Head of caudate nucleus (tissue), 42 donors: ENCODE results near the gene S100P.
"Not testable (repeated sequence)": the region's sequence is repeated elsewhere in the genome, so short reads cannot be mapped to it uniquely, and the experiment has no call there.

Experiments used
- DNase-seq, 42 donors: peaks; one replicate each; pipeline versions ENCODE4 v3.0.0 to v3.0.0-alpha.2; 2020 to 2021; ENCODE audit warnings: mixed read lengths in 7 of 42
- intact Hi-C: fragments of 100-400 bp; cut with DNase I; formaldehyde crosslinking; loops from one replicate; pipeline ENCODE4 v1.15.0; 2022

Gene S100P

DNA sequence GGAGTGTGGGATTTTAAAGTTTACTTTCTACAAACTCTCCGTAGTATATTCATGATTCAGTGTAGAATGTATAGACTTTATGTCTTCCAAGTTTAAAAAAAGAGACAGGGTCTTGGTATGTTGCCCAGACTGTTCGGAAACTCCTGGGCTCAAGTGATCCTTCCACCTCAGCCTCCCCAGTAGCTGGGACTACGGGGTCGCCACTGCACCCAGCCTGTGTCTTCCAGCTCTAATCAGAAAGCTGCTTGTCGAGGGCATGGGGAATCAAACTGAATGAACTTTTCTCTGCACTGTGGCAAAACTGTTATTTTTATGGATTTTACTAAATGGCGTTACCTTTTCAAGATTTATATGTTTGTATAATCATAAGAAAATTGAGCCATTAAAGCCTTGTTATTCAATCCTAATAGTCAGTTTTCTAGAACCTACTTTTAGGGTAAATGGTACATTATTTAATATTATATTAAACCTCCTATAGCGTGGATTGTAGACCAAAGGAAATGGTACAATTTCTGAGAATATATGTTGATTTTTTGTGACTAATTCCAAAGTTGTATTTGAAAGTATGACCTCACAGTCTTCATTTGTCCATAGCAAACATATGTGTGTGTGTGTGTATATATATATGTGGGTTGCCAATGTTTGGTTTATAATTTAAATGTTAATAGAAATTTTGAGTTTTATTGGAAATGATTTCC lies 23.4 kb downstream of the S100P start:
- intact Hi-C loops: loop anchor here (2.0 to 10.0 kb wide), 2 partner anchors 66 to 268 kb away; partner anchors contain the start of gene KIAA0232

DNA sequence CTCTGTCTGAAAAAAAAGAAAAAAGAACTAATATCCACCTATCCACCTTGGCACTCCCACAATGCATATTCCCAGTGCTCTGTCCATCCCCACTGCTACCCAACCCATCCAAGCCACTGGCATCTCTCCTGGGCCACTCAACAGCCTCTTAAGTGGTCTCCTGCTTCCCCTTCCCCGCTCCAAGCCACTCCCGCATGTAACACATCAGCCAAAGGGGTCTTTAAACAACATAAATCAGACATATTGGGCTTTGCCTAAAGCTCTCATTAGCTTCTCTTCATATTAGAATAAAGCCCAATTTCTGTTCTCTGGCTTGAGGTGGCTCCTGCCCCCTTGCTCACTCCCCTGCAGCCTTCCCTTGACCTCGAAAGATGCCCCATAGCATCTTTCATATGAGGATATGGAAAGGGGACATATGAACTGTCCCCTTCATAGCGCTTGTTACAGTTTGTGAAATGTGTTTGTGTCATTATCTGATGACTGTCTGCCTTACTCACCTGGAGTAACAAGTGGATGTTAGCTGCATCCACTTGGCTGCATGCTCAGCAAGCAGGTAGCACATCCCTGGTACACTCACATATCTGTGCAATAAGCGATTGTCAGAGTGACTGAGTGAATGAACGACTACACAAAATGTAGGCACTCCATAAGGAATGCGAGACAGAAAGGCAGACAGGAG lies 25.4 kb downstream of the S100P start:
- no peak for DNase-seq
- intact Hi-C loops: loop anchor here (10.0 kb wide), 1 partner anchor 266 kb away; no protein-coding TSS in a partner anchor

More for the DNA sequence above, 23.4 kb downstream of the S100P start:
- DNase-seq: no peak

DNA sequence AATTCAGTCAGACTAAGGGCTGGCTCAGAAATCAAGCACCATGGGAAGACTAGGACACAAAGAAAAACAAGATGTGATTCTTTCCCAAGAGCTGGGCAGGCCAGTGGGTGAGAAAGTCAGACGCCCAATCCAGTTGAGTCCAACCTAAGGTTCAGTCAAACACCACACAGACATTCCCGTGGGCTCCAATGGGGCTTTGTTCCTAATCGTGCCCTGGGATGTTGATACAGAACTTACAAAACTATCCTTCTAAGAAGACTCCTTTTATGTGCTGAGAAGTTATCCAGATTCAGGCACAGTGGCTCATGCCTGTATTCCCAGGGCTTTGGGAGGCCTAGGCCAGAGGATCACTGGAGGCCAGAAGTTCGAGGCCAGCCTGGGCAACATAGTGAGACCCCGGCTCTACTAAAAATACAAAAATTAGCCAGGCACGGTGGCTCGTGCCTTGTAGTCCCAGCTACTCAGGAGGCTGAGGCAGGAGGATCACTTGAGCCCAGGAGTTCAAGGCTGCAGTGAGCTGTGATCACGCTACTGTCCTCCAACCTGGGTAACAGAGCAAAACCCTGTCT lies 26.0 kb downstream of the S100P start:
- no peak for DNase-seq
- intact Hi-C loops: loop anchor here (5.0 to 10.0 kb wide), 4 partner anchors 153 to 348 kb away; partner anchors contain the start of gene GRPEL1

DNA sequence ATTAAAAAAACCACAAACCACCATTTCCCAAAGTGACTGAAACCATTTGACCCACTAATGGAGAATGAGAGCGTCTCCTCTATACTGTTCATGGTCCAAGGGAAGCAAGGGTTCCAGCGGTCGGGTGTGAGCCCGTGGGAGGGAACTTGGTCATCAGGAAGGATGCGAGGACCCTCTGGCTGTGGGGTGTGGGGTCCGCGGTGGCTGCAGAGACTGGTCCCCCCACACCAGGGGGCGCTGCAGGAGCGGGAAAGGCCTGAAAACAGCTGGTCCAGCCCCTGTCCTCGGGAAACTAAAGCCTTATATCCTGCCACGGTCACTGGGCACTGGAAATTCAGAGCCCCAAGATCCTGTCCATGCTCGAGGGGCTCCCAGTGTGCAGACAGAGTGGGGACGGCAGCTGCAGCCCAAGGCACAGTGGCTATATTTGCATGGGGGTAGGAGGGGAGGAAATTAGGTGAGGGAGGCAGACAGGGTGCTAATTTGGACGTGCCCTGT lies 26.6 kb downstream of the S100P start:
- peak; percentile 73 to 98 (median 92) for DNase-seq
- intact Hi-C loops: loop anchor here (5.0 kb wide), 3 partner anchors 152 to 347 kb away; partner anchors contain the start of gene GRPEL1

DNA sequence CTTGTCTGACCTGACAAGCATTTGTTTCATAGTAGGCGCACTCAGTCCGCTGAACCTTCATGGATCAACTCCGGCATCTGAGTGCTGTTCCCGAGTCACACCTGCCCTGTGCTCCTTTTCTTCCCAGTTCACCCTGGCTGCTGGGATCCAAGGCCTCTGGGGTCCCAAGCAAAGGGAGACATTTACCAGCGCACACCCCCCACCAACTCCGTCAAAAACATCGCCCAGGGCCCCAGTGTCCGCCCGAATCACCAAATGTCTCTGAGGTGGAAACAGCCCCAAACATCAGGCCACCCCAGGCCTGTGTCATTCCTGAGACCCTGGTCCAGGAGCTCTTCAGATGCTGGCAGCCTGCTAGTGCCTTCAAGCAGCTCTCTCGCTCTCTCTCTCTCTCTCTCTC lies 27.4 kb downstream of the S100P start:
- DNase-seq: no peak
- intact Hi-C loops: loop anchor here (5.0 kb wide), 3 partner anchors 151 to 346 kb away; partner anchors contain the start of gene GRPEL1

DNA sequence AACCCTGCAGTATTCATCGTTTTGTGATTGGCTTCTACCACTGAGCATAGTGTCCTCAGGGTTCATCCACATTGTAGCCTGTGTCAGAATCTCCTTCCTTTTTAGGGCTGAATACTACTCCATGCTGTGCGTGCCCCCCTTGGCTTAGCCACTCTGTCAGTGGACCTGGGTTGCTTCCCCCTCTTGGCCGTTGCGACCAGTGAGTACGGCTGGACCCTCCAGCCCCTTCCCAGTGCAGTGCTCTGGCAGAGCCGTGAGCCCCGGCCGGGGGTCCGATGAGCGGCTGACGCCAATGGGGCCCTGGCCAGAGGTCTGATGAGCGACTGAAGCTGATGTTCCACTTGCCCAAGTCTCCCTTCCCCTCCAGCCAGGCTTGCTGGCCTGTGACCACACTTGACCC lies 29.2 kb downstream of the S100P start:
- DNase-seq: no peak
- intact Hi-C loops: loop anchor here (5.0 kb wide), 3 partner anchors 149 to 344 kb away; partner anchors contain the start of gene GRPEL1

DNA sequence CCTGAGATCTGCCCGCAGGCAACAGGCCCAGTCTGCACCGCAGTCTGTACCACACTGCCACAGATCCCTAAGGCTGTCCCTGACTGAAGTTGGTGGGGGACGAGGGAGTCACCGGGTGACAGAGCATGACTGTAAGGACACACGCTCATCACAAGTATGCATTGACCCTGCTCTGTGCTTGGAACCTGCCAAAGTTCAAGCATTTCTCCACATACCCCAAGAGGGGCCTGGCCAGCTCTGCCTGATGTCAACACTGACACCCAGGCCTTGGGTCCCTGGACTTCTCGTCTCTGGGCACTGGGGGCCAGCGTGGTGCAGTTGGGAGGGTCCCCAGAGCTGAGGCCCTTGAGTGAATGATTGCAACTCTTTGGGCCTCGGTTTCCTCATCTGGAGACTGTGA lies 30.2 kb downstream of the S100P start:
- intact Hi-C loops: loop anchor here (5.0 kb wide), 3 partner anchors 148 to 343 kb away; partner anchors contain the start of gene GRPEL1
- no peak for DNase-seq

DNA sequence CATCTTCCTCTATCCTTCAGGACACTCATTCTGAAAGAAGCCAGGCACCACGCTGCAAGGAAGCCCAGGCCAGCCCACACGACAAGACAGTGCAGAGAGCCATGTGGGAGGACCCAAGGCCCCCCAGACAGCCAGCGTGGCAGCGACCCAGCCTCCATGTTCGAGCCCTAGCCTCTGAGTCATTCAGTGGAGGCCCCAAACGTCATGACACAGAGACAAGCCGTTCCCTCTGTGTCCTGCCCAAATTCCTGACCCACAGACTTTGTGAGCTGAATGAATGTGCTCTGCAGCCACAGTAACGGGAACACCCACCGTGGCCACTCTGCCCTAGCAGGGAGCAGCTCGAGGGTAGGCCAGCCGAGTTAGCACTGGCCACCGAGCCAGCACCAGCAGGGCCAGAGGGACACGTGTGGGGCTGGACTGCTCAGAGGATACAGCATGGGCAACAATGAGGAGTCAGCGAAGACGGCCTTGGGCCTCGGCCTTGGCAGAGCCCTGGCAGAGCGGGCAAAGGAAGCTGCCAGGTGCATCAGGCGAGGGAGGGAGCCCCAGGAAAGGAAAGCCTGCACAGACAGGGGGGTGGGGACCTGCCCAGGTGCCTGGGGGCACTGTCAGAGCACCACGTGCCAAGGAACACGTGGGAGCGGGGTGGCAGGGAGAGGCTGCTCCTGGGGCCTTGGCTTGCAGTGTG lies 30.9 kb downstream of the S100P start:
- intact Hi-C loops: loop anchor here (5.0 kb wide), 3 partner anchors 148 to 343 kb away; partner anchors contain the start of gene GRPEL1
- peak in 8 of 42 donors; percentile 24 to 77 (median 39) for DNase-seq

DNA sequence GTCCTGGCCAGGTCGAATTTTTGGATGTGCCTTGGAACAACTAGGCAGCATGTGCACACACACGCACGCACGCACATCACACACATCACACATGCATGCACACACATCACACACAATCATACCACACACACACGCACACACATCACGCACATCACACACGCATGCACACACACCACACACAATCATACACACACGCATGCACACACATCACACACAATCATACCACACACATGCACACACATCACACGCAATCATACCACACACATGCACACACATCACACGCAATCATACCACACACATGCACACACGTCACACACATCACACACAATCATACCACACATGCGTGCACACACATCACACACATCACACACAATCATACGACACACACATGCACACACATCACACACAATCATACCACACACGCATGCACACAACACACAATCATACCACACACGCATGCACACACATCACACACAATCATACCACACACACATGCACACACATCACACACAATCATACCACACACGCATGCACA lies 31.8 kb downstream of the S100P start:
- intact Hi-C loops, DNase-seq: not testable (repeated sequence)

DNA sequence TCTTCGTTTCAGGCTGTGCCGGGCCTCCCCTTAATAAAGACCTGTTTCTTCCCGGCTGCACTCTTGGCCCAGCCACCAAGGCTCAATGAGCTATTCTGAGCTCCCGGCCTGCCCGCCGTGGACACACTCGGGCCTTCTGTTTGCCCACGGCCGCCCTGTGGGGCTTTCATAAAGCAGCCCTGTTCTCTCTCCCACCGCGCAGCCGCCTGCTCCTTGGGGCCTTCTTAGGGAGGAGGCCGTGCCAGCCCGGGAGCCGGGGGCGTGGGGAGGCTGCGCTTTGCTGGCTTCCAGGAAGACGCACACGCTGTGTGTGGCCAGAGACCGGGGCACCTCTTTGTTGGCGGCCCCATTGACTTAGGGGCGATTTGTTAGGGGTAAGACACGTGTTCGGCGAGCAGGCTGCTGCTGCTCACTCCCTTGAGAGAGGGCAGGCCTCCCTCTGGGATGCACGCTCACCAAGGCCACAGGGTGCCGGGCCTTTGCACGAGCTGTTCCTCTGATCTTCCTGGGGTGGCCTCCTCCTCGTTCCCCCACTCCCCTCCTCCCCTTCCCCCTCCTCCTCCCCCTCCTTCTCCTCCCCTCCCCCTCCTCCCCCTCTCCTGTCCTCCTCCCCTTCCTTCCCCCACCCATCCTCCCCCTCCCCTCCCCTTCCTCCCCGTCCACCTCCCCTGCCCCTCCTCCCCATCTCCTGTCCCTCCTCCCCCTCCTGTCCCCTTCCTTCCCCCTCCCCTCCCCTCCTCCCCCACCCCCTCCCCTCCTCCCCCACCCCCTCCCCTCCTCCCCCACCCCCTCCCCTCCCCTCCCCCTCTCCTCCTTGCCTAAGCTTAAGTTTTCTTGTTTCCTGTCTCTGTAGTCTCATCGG lies 33.6 kb downstream of the S100P start:
- peak; percentile 78 to 95 (median 90) for DNase-seq
- intact Hi-C loops: no loop called here

DNA sequence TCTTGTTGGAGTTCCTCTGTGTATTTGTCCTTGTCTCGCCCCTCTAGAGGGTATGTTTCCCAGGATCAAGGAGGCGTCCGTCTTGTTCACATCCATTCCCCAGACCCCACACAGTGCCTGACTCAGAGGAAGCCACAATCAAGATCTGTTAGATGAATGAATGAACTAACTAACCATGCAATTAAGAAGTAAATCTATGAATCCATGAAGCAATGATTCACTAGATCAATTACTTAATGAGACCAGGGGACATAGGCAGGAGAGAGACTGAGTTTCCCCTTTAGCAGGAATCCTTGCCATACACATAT lies 34.2 kb downstream of the S100P start:
- peak in 1 of 42 donors; percentile 4 for DNase-seq
- intact Hi-C loops: no loop called here

DNA sequence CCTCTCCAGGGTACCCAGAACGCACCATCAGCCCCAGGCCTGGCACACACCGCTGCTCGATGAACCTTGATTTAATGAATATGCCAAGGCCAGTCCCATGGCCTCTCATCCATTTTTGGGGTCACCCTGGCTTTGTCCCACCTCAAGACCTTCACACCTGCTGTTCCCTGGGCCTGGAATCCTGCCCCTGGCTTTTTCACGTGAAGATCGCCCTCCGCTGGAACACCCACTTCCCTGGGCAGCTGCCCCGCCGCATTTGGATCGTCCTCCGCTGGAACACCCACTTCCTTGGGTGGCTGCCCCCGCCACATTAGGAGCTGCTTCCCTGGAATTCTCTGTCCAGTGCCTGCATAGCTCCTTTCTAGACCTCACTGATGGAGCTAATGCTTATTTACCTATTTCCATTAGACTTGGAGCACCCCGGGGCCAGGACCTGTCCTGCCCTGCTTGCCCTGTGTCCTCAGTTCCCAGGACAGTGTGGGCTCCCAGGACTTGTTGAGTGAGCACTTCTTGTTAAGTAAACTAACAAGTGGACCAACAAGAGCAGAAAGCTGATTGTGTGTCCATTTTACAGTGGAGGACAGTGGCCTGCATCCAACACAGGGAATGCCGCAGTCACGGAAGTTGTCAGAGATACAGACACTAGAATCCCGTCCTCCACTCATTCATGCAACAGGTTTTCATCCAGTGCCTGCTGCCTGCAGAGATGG lies 34.8 kb downstream of the S100P start:
- intact Hi-C loops: no loop called here
- peak in 1 of 42 donors; percentile 9 for DNase-seq

DNA sequence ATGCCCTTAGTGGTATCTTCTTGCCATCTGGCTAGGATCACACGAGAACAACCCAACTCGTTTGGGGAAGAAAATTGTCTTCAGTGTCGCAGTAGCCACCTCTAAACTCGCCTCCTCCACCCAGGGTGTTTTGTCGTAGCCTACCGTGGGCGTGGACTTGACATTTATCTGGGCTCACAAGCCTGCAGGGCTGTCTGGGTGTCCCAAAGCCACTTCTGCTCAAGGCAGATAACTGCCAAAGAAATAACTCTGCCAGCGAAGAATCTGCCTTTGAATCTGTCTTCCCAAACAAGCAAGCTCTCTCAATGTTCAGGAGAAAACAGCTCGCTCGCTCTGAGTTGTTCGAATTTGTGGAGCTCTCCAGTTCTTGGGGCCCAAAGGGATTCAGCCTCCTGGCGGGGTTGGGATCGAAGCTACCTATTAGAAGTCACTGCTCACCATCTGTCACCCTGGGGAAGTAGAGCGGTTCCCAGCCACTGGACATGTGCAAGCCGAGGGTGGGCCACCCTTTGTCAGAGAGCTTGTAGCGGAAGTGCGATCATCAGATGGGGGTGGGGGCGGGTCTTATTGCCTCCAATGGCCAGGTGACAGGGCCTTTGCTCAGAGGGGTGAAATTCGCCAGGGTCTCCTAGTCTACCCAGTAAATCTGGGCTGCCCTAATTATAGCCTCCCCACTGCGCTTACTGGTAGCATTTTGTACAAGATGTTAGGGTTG lies 37.1 kb downstream of the S100P start:
- peak in 5 of 42 donors; percentile 14 to 29 (median 27) for DNase-seq
- intact Hi-C loops: no loop called here

DNA sequence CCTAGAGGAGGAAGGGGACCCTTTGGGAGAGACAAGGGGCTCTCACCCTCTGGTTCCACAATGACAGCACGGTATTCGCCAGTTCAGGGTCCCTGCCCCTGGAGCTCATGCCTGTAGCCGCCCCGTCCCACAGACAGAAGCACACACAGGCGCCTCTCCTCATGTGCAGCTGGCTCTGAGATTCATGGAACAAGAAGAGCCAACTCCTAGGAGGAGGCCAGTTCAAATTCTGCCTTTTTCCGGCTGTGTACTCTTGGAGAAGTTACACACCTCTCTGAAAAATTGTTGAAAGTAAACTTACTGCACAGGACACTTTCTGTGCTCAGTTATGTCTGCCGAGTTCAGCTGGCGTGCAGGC lies 37.6 kb downstream of the S100P start:
- intact Hi-C loops: no loop called here
- peak in 1 of 42 donors; percentile 16 for DNase-seq

DNA sequence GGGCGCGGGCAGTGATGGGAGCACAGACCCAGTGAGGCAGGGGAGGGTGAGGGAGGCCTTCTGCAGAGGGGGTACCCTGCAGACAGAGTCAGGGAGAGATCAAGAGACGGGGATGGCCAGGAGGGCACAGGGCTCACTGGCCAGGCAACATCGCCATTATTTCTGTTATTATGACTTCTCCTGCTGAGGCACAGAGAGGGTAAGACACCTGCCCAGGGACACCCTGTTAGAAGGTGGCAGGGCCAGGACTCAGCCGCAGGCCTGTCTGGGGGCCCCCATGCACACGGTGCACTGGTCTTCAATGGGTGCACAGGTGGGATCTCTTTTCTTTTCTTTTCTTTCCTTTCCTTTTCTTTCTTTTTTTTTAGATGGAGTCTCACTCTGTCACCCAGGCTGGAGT lies 38.1 kb downstream of the S100P start:
- intact Hi-C loops: no loop called here
- DNase-seq: peak in 3 of 42 donors; percentile 4 to 20 (median 14)

DNA sequence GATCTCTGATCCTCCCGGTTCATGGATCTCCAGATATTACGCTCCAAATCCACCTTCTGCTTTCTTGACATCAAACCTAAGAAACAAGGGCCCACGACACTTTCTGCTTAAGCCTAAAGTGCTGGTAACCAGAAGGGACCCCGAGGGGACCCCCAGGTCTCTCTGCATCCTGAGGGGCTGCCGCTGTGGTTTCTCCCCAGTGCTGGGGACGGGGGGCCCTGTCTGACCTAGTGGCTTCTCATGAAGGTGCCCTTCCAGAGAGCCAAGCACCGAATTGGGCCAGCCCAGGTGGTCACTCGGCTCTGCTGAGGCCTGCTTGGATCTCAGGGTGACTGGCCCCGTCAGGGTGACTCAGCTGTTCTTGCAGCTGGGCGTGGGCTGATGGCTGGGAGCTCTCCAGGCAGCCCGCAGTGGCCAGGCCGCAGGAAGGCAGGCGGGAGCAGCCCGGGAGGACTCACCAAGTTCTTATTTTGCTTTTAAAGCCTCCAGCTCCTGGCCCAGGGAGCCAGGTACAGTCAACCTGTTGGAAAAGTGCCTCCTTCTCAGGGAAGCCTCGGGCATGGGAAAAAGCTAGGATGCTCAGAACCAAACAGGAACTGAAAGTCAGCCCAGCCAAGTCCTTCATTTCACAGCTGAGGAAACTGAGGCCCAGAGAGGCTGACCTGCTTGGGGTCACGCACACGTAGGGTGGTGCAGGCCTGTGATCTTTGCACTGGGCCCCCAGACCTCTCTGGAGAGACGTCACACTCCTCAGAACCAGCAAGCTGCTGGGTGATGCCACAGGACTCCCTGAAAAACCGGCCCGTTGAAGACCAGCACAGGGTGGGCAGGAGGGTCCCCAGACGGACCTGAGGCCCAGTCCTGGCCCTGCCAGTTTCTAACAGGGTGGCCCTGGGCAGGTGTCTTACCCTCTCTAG lies 39.0 kb downstream of the S100P start:
- intact Hi-C loops: no loop called here

More for the DNA sequence above, 39.0 kb downstream of the S100P start:
- DNase-seq: peak; percentile 39 to 90 (median 72)
